NCI-H2107 (cell line): ENCODE results near the gene CAPN7.
A peak's percentile ranks its signal among the peaks of the same experiment; 100 is the strongest.

Experiments
- DNase-seq: peaks from one replicate; lab custom pipeline; 2025; lab: John Stamatoyannopoulos, UW

Gene CAPN7

GRCh38 chr3:15246186-15246585 lies 40.1 kb downstream of the CAPN7 start:
- no peak for DNase-seq

GRCh38 chr3:15253023-15253697 lies 47.1 kb downstream of the CAPN7 start:
- DNase-seq, result no peak

DNA sequence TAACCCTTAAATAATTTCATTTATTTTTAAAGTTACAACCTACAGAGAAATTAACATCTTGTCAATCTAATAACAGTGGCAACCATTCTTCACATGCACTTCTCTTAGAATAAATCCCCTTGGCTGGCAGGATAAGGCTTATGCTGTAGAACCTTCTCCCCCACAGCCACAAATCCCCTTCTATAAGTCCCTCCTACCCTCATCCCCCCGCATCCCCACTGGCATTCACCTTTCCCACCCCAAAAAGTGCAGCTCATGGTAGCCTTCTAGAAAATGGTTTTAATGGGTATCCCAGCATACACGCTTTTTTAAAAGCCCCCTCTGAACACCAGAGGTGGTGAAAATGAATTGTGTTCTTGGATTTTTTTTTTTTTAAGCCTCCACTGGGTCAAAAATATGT lies 49.2 kb downstream of the CAPN7 start:
- no peak for DNase-seq

GRCh38 chr3:15256861-15257341 lies 50.9 kb downstream of the CAPN7 start:
- DNase-seq, result no peak

- no peak for DNase-seq
Observed at GRCh38 chr3:15258720-15259119, 52.7 kb downstream of the CAPN7 start.

GRCh38 chr3:15260531-15260930 lies 54.5 kb downstream of the CAPN7 start:
- no peak for DNase-seq

DNA sequence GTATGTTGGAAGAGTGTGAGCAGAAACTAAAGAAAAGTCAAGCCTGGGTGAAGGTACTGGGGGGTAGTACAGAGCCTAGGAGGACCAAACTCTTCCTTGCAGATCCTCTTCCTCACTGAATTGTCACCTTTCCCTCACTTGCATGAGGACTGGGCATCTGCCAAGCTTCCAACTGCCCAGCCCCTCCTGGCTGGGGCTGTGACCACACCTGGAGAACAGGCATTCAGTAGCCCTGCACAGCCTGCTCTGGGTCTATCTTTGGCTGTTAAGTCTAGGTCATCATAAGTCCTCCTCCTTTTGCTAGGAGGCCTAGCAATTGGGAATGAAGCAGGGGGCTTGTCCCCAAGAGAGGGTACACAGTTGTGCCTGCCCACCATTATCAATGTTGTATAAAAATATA lies 55.2 kb downstream of the CAPN7 start:
- no peak for DNase-seq

DNA sequence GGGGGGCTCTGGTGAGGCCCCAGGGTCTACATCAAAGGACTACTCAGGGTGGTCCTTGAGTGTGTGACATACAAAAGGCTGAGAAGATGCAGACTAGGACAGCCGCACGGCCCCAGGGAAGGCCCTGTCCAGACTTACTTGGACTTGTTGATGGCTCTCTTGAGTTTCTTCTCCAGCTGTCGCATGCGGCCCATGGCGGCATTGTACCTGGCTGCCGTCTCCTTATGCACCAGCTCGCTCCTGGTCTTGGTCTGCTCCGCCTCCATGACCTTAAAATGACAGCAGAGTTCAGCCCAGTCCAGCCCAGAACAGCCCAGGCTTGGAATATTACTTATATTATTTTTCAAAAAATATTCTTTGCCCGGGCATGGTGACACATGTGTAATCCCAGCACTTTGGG lies 56.0 kb downstream of the CAPN7 start:
- DNase-seq, result no peak

- DNase-seq, result no peak
Observed at GRCh38 chr3:15263120-15263519, 57.1 kb downstream of the CAPN7 start.

GRCh38 chr3:15263926-15264325 lies 57.9 kb downstream of the CAPN7 start:
- no peak for DNase-seq

DNA sequence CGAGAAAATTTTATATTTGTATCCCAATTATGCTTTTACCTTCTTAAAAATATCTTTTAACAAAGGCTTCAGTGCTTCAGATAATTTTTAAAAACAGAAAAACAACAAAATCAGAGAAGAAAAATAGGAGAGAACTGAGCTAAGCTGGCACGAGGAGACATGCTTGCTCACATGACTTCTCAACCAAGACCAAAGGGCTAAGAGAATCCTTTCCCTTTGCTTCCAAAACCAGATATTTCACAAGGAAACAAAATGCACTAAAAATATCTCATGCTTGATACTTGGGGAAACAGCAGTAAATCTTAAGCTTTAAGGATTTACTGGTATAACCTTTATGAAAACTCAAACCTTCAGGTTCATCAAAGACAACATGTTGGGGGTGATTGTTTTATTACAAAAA lies 58.4 kb downstream of the CAPN7 start:
- no peak for DNase-seq

DNA sequence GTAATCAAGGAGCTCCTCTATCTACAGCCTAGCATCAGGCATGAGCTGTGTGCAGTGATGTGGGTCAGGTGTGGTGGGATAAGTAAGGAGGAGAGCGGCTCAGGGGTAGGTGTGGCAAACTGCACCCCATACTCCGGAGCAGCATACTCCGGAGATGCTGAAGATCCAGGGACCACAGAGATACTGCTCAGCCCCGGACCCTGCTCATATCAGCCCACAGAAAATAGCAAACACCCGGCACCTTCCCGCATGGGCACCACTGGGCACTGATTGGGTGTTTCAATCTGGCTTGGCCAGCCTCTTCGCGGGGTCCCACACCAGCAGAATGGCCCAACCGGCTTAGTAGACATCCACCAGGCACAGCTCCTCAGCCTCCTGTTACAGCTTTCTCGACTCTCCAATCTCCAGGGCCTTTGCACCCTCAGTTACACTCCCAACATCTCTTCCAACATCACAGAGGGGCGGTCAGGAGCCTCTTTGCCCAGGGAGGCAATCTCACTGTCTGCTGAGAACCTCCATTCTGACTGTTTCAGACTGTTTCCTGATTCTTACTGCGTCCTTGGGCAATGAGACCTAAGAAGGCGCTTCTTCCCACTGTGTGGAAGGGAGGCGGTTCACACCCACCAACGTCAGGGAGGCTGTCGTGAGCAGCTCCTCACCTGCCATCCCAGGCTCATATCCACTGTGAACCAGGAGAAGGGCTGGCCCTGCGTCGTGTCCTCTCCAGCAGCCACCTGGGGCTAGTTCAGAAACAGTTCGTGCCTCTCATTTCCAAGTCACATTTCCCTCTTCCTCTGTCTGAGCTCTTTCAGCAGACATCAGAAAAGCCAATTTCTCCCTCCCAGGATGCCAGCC lies 59.8 kb downstream of the CAPN7 start:
- no peak for DNase-seq

- DNase-seq, result no peak
Observed at GRCh38 chr3:15266510-15267376, 60.7 kb downstream of the CAPN7 start.

DNA sequence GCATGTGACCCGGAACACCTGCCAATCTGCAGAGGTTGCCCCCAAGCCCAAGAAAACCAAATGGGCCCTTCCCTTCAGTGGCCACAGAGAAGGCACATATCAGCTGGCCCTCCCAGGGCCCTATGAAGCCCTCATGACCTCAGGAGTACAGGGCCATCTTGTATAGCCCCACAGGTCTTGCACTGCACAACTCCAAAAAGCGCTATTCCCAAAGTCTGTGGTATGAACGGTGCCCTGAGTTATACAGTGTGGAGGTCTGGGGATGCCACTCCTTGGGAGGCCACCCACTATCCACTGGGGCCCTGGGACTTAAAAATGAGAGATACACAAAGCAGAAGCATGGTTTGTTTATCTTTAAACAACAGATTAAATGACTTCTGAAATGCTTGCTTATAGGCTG lies 61.5 kb downstream of the CAPN7 start:
- no peak for DNase-seq

GRCh38 chr3:15268033-15268631 lies 62.1 kb downstream of the CAPN7 start:
- peak; percentile 48 for DNase-seq

GRCh38 chr3:15269091-15269989 lies 63.3 kb downstream of the CAPN7 start:
- no peak for DNase-seq

GRCh38 chr3:15271030-15271429 lies 65.0 kb downstream of the CAPN7 start:
- DNase-seq, result no peak

- no peak for DNase-seq
Observed at GRCh38 chr3:15271785-15272381, 65.8 kb downstream of the CAPN7 start.

- DNase-seq, result no peak
Observed at GRCh38 chr3:15272426-15273196, 66.6 kb downstream of the CAPN7 start.

GRCh38 chr3:15273227-15273626 lies 67.2 kb downstream of the CAPN7 start:
- no peak for DNase-seq
